Effector CD4-positive, alpha-beta T cell (primary cell): ENCODE data around the gene KBTBD13.
"Not testable (repeated sequence)": the region's sequence is repeated elsewhere in the genome, so short reads cannot be mapped to it uniquely, and the experiment has no call there.

Experiments used
- DNase-seq: peaks from one replicate; pipeline ENCODE4 v3.0.0-alpha.2; 2020

KBTBD13 gene

GRCh38 chr15:65069779-65070546, 6.6 kb upstream of the KBTBD13 start:
- DNase-seq = no peak

- no peak for DNase-seq
Observed at GRCh38 chr15:65071381-65071811, 5.2 kb upstream of the KBTBD13 start.

- DNase-seq = no peak
Observed at GRCh38 chr15:65072027-65072426, 4.5 kb upstream of the KBTBD13 start.

- no peak for DNase-seq
Observed at GRCh38 chr15:65072617-65073016, 3.9 kb upstream of the KBTBD13 start.

GRCh38 chr15:65074946-65075345, 1.6 kb upstream of the KBTBD13 start:
- not testable (repeated sequence) for DNase-seq

- DNase-seq = not testable (repeated sequence)
Observed at GRCh38 chr15:65075607-65076395, 745 bp upstream of the KBTBD13 start.

GRCh38 chr15:65077291-65077980, 890 bp downstream of the KBTBD13 start:
- DNase-seq = no peak

GRCh38 chr15:65077981-65078352, 1.4 kb downstream of the KBTBD13 start:
- peak; percentile 24 for DNase-seq

GRCh38 chr15:65079580-65079979, 3.0 kb downstream of the KBTBD13 start:
- DNase-seq = no peak

GRCh38 chr15:65081270-65081669, 4.7 kb downstream of the KBTBD13 start:
- DNase-seq = no peak

GRCh38 chr15:65081758-65082157, 5.2 kb downstream of the KBTBD13 start:
- no peak for DNase-seq

GRCh38 chr15:65082303-65082953, 5.9 kb downstream of the KBTBD13 start:
- DNase-seq = no peak

- DNase-seq = no peak
Observed at GRCh38 chr15:65083262-65083701, 6.7 kb downstream of the KBTBD13 start.

GRCh38 chr15:65084500-65085206, 8.1 kb downstream of the KBTBD13 start:
- DNase-seq = no peak

GRCh38 chr15:65085207-65085753, 8.7 kb downstream of the KBTBD13 start:
- DNase-seq = no peak

GRCh38 chr15:65085990-65086679, 9.6 kb downstream of the KBTBD13 start:
- no peak for DNase-seq

- no peak for DNase-seq
Observed at GRCh38 chr15:65086680-65087111, 10.2 kb downstream of the KBTBD13 start.

- DNase-seq = no peak
Observed at GRCh38 chr15:65087411-65087810, 10.9 kb downstream of the KBTBD13 start.

GRCh38 chr15:65087873-65088642, 11.5 kb downstream of the KBTBD13 start:
- no peak for DNase-seq

GRCh38 chr15:65088643-65089021, 12.1 kb downstream of the KBTBD13 start:
- no peak for DNase-seq
